Stimulated activated CD4-positive, alpha-beta T cell treated with anti-CD3 and anti-CD28 coated beads, Interleukin-4, amount 100 ng/mL, for 48 hours (primary cell): Measurements from ENCODE around the gene ITGA11.

ENCODE experiments used
- DNase-seq, 2 donors: peaks; one replicate each; pipeline ENCODE4 v3.0.0-alpha.2; 2020; ENCODE audit warnings: low read depth in 2 of 2

ITGA11 gene

DNA sequence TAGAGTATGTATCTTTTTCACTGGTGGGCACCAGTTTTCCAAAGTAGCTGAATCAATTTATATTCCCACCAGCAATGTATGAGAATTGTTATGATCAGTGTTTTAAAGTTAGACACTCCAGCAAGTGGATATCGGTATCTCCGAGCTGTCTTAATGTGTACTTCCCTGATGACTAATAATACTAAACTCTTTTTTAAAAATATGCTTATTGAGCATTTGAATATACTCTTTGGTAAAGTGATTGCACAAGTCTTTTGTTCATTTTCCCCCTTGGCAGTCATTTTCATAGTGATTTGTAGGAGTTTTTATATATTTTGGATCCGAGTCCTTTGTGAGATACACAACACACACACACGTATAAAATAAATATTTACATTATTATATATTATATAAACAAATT is 166.9 kb downstream of the ITGA11 start:
- no peak for DNase-seq

DNA sequence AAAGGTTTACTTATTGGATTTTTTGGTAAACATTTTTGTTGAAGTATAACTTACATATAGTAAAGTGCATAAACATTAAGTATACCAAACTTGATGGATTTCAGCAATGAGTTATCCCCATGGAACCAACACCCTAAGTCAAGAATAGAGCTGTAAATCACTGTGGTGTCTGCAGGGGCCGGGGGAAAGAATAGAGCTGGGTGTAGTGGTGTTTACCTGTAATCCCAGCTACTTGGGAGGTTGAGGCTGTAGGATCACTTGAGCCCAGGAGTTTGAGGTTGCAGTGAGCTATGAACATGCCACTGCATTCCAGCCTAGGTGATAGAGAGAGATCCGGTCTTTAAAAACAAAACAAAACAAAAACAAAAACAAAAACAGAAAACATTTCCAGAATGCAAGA is 167.7 kb downstream of the ITGA11 start:
- DNase-seq = no peak

DNA sequence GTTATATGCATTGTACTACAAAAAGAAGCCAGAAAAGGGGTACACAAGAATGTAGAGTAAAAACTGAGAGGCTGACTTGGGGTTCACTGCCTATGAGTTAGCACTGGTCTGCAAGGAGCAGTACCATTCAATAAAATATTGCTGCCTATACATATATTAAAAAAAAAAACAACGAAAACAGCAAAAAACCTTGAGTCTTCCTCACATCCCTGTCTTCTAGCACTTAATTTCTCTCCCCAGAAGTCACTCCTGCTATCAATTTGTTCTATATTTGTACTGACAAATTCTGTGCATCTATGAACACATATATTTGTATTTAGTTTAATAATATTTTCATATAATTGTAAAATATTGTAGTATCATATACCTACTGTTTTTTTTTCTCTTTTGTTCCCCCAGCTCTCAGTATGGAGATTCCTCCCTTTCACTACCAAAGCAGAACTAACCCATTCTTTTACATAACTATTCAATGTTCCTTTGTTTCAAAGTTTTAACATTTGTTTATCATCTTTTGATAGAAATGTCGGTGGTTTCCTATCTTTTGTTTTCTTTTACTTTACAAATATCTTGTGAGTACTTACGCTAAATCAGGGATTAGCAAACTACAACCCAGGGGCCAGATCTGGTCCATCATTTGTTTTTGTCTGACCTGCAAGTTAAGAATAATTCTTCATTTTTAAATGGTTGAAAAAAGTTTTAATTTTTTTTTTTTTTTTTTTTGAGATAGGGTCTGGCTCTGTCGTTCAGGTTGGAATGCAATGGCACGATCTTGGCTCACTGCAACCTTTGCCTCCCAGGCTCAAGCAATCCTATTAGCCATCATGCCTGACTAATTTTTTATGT is 169.2 kb downstream of the ITGA11 start:
- no peak for DNase-seq

DNA sequence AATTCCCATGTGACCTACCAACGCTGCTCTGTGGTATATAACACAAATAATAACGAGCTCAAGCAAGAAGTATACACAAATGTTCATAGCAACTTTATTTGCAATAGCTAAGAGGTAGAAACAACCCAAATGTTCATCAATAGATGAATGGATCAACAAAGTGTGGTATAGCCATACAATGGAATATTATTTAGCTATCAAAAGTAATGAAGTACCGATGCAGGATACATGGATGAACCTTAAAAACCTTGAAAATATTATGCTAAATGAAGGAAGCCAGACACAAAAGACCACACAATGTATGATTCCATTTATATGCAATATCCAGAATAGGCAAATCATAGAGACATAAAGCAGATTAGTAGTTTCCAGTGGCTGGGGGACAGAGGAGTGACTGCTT is 170.0 kb downstream of the ITGA11 start:
- DNase-seq = no peak

DNA sequence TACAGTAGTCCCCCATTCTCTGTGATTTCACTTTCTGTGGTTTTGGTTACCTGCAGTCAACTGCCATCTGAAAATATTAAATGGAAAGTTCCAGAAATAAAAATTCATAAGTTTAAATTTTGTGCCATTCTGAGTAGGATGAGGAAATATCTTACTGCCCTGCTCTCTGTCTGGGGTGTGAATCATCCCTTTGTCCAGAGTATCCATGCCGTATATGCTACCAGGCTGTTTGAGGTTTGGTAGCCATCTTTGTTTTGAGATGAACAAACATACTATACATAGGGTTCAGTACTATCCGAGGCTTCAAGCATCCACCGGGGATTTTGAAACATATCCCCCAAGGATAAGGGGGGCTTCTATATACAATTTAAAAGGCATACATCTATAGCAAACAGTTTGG is 170.7 kb downstream of the ITGA11 start:
- no peak for DNase-seq

DNA sequence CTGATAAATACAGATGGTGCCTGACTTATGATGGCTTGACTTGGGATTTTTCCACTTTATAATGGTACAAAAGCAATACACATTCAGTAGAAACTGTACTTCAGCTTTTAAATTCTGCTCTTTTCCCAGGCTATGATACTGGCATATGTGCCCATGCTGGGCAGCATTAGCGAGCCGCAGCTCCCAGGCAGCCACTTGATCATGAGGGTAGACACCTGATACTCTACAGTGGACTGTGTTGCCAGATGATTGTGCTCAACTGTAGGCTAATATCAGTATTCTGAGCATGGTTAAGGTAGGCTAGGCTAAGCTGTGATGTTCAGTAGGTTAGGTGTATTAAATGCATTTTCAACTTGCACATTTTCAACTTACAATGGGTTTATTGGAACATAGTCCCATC is 172.1 kb downstream of the ITGA11 start:
- no peak for DNase-seq

DNA sequence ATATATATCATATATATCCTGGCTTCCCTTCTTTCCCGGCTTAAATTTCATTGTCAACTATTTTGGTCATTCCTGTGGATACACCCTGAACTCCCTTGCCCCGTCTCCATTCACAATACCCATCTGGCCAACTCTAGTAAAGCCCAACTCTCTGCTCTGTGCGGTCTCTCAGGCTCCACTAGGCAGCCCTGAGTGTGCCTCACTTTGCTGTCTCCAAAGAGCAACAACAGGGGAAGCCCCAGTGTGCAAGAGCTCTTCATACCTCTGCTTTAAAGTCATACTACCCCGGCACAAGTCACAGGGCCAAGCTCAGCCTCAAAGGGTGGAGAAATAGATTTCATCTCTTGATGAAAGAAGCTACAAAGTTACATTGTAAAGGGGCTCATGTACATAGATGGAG is 173.3 kb downstream of the ITGA11 start:
- no peak for DNase-seq

DNA sequence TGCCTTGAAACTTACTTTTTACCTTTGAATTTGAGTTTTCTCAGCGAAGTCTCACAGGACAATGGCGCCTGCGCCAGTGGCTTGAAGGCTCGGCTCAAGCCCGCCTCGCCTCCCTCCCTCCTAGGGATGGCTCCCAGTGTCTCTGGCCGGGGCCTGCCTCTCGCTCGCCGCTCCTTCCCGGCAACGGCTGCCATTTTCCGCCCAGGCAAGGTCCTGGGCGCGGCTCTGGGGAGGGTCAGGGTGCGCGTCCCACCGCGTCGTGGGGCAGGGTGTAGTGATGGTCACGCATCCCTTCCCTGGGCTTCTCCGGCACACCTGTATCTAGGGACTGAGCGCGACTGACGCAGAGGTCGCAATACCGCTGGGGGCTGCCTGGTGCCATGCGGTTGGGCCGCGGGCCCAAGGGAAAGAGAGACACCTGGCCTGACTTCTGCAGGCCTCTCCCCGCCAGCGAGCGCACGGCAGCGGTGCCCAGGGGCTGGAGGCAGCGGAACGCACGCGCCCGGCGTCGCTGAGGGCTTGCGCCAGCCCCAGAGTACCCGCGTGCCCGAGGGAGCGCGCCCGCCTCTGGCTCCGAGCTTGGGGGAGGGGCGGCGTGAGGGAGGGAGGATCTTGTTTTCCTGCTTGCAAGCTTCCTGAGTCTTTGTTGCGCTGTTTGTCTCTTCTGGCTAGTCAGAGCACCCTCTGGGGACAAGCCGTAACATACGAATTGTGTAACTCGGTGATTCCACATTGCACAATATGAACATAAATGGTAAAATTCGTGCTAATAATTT is 175.1 kb downstream of the ITGA11 start:
- DNase-seq = peak; percentile 61

DNA sequence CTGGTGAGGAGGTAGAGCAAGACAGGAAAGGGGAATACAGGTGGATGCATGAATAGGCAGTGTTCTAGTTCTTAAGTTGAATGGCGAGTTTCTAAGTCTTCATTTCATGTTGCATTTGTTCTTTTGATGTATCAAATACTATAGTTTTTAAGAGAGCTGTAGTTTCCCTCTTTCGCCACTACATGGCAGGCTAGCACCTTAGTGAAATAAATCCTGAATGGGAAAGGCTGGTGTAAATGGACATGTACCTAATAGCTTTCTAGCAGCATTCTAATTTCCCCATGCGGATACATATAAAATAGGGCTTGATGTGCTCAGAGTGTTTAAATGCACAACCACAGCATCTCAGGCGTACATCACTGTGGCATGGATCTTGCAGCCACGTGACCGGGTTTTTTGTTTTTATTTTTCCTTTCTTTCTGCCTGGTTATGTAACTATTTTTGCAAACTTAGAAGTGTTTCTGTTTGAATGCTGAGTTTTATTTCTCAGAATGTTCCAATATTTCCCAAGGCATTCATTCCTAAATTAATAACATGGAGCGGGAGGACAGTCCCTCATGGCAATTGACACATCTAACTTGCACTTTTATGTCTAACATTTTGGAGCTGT is 178.9 kb downstream of the ITGA11 start:
- DNase-seq = no peak

DNA sequence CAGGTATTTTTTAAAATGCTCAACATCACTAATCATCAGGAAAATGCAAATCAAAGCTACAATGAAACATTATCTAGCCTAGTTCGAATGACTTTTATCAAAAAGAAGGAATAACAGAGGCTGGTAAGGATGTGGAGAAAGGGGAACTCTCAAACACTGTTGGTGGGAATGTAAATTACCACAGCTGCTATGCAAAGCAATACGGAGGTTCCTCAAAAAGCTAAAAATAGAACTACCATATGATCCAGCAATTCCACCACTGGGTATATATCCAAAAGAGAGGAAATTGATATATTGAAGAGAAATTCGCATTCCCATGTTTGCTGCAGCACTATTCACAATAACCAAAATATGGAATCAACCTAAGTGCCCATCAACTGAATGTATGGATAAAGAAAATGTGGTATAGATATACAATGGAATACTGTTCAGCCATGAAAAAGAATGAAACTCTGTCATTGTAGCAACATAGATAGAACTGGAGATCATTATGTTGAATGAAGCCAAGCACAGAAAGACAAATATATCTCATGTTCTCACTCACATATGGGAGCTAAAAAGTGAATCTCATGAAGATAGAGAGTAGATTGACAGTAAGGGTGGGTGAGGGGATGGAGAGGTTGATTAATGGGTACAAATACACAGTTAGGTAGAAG is 182.8 kb downstream of the ITGA11 start:
- no peak for DNase-seq
